HCT116 (cell line): ENCODE measurements around the gene MISP.

Experiments
- CTCF ChIP-seq, 3 experiments: fragments of 200-600 bp in 1 of 3; sonication (generic) in 1 of 3; IDR thresholded peaks in 2 of 3; conservative IDR thresholded peaks in 1 of 3; 2 replicates each; pipeline ENCODE4 v1.5.1; 2012 to 2017; ENCODE audit warnings: low read depth in 2 of 3, low read length in 2 of 3, antibody characterized with exemption in 1 of 3, borderline replicate concordance in 1 of 3, control low read depth in 1 of 3, mild to moderate bottlenecking in 1 of 3, mixed read lengths in 1 of 3, mixed run types in 1 of 3, moderate library complexity in 1 of 3; ENCODE audit not compliant: insufficient read depth in 1 of 3
- EZH2 ChIP-seq: fragments of 200-600 bp; sonication (generic); IDR thresholded peaks from 2 replicates; pipeline ENCODE4 v1.6.1; 2017; ENCODE audit warnings: antibody characterized with exemption, mixed run types
- POLR2A ChIP-seq: IDR thresholded peaks from 2 replicates; pipeline ENCODE4 v1.7.0; 2011; ENCODE audit warnings: borderline replicate concordance; ENCODE audit not compliant: insufficient read depth, insufficient read length; ENCODE audit errors: extremely low read depth
- SIN3A ChIP-seq: IDR thresholded peaks from 2 replicates; pipeline ENCODE4 v1.6.1; 2012; ENCODE audit warnings: low read depth

DNA sequence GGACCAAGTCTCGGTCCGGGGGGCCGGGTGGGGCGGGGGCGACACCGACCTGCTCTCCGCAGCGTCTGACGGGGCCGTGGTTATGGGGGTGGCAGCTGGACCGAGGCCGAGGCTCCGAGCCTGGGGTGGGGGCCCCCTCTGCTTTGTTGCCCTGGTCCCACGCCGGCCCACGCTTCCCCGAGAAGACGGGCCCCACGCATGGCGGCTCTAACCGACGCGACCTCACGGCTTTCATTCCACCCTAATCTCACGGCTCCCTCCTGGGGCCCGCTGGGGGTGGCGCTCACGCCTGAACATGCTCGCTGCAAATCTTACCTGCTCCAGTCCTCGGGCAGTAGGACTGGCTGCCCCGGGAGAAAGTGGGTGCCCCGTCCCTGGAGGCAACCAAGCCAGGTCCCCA lies 14.8 kb upstream of the MISP start:
- no peak for TF ChIP-seq CTCF (IDR thresholded peaks at IDR 0.05 in 2 of 3, conservative IDR thresholded peaks at IDR 0.05 in 1 of 3; ENCODE audit: borderline replicate concordance in 1 of 3, insufficient read depth in 1 of 3, low read depth in 2 of 3, low read length in 2 of 3)
- no peak for TF ChIP-seq EZH2
- no peak for TF ChIP-seq POLR2A
- no peak for TF ChIP-seq SIN3A
